Measurements from ENCODE around the gene ZFYVE28.
"Not testable (repeated sequence)": the region's sequence is repeated elsewhere in the genome, so short reads cannot be mapped to it uniquely, and the experiment has no call there.

Gene ZFYVE28

GRCh38 chr4:2248821-2249261 is 169.6 kb downstream of the ZFYVE28 start:
- no peak for DNase-seq (ENCODE audit: low read depth in 2 of 2)

DNA sequence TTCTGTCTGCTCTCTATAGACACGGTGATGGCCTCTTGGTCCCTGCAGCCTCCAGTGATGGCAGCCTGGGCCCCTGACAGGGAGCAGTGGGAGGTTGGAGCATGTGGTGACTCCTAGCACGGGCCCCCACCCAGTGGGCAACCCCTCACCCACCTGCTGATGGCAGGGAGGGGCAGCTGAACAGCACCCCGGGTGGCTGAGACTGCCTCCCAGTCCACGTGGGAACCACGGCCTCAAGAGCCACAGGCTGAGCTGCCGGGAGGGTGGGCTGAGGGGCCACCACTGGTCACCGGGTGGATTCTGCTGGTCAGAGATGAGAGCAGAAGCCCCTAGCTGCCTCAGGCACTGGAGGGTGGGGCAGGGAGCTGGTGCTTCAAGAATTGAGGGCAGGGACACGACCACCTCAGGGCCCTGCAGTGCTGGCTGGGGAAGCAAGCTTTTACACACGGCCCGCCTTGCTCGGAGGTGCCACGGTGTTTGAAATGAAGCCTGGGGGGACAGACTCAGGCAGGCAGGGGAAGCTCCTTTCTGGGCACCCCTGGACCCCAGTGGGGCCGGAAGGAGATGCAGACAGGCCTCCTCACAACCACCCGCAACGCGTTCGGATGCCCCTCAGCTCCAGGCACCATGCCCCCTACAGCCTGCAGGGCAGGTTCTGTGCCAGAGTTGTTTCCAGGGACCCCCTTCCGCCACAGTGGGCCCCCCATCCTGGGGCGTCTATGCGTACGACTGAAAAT is 170.2 kb downstream of the ZFYVE28 start:
- DNase-seq (ENCODE audit: low read depth in 2 of 2) = no peak

DNA sequence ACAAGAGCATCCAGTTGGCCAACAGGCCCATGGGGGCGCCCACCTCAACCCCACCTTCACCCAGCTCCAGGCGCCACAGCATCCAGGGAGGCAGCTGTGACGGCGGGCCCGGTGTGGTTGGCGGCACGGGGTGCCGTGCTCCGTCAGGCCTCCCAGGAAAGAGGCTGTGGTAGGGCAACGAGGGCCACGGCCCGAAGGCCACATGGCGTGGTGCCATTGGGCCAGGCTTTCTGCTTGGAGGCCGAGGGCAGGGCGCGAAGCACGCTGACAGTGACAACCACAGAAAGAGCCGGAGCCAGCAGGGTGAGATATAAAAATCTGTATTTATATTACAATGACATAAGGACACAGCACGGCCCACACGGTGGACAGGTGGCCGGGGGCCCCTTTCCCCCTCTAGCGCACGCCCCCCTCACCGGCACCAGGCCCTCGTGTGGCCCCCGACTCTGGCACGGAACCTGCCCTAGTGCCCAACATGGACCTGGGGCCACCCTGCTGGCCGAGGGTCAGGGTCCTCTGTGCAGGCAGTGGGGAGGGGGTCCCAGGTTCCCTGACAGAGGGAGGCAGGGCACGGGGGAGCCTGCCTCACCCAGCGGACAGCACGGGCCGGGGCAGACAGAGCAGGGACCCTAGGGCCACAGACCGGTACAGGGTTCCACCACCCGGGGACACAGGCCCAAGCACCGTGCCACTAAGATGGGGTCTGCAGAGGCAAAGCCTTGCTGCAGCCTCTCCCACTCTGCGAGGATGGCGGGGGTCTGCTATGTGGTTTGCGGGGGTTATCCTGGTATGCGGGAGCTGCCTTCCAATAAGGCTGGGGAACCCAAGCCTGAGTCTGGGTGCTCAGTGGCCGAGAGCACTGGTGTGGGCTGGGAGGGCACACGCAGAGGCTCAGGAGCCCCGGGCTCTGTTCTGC is 171.1 kb downstream of the ZFYVE28 start:
- no peak for DNase-seq (ENCODE audit: low read depth in 2 of 2)

- DNase-seq (ENCODE audit: low read depth in 2 of 2) = no peak
These were observed 171.9 kb downstream of the ZFYVE28 start for GRCh38 chr4:2246384-2247127.

DNA sequence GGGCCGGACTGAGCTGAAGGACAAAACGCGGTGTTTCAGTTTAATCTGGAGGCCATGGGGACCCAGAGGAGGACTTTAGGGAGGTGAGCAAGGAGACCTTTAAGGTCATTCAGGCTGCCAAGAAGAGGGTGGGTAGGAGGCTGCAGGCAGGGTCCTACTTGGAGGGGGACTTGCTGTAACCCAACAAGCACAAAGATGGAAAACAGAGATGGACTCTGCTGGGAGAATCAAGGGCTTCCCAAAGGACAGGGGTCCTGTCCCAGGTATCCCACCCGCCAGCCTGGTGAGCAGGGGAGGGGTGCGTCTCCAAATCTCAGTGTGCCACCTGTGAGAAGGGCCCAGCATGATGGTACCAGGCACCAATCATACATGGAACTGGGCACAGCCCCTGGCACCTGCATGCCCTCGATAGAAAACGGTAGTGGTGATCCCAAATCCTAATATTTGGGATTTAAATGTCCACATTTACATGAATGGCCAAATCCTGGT is 172.6 kb downstream of the ZFYVE28 start:
- no peak for DNase-seq (ENCODE audit: low read depth in 2 of 2)

DNA sequence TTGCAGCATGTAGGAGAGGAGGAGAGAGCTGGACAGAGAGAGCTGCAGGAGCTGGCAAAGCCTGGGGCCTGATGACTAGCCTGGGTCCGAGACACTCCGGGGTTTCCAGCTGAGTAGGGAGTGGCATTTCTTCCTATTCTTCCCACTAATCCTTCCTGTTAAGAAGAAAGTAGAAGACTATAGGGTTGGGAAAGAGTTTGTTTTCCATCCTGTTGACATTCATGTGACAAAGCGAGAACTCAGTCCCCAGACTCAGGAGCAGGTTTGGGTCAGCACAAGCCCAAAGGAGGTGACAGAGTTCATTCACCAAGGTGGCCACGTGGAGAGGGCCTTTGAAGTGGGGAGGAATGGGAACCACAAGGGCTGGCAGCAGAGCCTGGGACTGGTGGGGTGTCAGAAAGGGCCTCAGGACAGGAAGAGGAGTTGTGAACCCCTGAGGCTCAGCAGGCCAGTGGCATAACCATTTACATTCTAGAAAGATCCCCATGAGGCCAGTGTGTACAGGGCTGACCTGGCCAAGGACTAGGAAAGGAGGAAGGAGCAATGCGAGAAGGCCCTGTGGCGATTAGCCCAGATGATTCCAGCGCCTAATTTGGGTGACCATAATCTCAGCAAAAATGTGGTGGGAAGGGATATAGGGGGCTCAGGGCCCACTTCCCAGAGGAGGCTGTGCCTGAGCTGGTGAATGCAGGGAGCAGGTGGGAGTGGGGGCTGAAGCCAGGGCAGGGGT is 173.2 kb downstream of the ZFYVE28 start:
- DNase-seq (ENCODE audit: low read depth in 2 of 2) = no peak

DNA sequence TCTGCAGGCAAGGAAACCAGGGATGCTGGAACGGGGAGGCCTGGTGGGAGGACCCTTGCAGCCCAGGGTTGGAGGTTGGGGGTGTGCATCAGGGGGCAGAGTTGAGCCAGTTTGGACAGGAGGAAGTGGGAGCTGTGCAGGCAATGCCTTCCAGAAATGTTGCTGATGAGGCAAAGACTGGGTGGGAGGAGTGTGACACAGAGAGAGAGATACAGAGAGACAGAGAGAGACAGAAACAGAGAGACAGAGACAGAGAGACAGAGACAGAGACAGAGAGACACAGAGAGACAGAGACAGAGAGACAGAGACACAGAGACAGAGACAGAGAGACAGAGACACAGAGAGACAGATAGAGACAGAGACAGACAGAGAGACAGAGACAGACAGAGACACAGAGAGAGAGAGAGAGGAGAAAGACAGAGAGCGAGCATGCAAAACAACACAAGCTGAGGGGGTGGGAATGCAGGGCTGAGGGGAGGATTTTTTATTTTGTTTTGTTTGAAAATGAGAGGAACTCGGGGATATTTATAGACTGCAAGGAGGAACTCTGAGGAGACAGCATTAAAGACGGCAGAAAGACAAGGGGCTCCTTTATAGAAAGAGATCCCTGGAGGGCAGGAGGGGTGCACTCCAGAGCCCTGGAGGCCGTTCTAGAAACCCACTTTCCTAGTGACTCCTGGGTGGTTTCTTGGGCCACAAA is 174.6 kb downstream of the ZFYVE28 start:
- DNase-seq (ENCODE audit: low read depth in 2 of 2) = no peak

DNA sequence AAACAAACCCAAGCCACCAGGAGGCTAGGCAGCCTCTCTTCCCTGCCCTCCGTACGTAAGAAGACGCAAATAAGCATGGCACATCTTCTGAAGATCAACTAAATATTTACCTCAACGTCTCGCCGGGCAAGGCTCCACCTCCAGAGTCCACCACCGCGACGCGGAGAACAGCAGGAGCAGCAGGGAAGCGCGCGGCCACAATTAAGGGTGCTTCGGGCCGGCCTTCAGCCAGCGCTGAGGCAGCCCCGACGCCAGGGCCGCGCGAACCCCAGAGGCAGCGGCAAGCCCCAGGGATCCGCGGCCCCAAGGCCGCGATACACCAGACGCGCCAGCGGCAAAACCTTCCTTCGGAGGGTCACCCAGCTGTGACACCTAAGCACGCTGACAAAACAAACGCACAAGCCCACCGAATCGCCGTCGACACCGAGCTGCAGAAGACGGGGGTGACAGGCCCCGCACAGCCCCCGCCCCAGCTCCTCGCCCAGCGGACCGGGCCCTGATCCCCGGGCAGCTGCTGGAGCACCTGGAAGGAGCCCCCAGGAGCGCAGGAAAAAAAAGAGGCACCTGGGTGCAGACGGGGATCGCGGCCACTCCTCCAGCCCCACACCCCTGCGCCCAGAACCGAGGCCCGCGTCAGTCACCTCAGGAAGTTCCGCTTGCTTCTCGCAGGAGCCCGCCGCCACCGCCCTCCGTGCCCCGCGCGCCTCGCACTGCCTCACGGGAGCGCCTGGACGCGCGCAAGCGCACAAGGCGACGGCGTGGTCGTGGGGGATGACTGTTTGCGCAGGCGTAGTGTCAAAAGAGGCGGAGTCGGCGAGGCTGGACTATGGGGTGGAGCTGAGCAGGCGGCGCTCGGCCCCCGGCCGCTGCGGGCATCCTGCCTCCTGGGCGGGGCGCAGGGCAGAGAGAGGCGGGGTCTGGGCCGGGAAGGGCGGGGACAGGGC is 176.8 kb downstream of the ZFYVE28 start, which contains the start of the genes HAUS3 and POLN:
TSS of gene HAUS3 (minus strand) at position 712 of the 944 bp plus-strand sequence. CDS start 1,175 bp downstream, outside the sequence.
TSS of gene POLN (minus strand) at position 712 of the 944 bp plus-strand sequence. CDS start 12,890 bp downstream, outside the sequence.
- DNase-seq (ENCODE audit: low read depth in 2 of 2) = peak; percentile 99

GRCh38 chr4:2241003-2241402 is 177.4 kb downstream of the ZFYVE28 start:
- DNase-seq (ENCODE audit: low read depth in 2 of 2) = no peak

DNA sequence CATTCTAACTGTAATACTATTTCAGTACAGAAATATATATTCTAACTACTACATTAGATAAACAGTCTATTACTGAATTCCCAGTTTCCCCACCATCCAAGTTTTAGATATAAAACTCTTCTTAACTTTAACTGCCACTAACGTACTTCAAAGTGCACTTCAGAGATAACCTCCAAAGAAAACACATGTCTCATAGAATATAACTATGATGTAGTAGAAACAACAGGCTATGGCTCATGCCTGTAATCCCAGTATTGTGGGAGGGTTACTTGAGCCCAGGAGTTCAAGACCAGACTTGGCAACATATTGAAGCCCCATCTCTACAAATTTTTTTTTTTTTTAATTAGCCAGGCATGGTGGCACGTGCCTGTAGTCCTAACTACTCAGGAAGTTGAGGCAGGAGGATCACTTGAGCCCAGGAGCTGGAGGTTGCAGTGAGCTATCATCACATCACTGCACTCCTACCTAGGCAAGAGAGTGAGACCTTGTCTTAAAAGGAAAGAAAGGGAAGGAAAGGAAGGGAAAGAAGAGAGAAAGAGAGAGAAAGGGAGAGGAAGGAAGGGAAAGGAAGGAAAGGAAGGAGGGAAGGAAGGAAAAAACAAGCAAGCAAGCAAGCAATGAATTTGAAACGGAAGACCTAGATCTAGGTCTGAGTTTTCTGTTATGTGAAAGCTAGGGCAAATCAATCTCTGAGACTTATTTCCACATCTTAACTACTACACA is 181.3 kb downstream of the ZFYVE28 start:
- DNase-seq (ENCODE audit: low read depth in 2 of 2) = no peak

DNA sequence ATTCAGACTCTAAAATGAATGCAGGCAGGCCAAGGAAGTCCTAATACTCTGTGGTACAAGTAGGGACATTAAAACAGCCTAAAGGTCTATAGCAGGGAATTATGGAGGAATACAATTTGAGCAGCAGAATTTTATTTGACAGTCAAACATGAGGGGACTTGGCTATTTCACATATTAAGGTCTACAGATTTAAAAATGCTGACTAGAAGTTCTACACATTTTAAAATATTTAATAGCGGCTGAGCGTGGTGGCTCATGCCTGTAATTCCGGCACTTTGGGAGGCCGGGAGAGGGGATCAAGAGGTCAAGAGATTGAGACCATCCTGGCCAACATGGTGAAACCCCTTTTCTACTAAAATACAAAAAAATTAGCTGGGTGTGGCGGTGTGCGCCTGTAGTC is 187.4 kb downstream of the ZFYVE28 start:
- no peak for DNase-seq (ENCODE audit: low read depth in 2 of 2)

- no peak for DNase-seq (ENCODE audit: low read depth in 2 of 2)
These were observed 192.2 kb downstream of the ZFYVE28 start for GRCh38 chr4:2226261-2226660.

GRCh38 chr4:2222838-2223237 is 195.6 kb downstream of the ZFYVE28 start:
- no peak for DNase-seq (ENCODE audit: low read depth in 2 of 2)

GRCh38 chr4:2221378-2221777 is 197.1 kb downstream of the ZFYVE28 start:
- not testable (repeated sequence) for DNase-seq (ENCODE audit: low read depth in 2 of 2)

DNA sequence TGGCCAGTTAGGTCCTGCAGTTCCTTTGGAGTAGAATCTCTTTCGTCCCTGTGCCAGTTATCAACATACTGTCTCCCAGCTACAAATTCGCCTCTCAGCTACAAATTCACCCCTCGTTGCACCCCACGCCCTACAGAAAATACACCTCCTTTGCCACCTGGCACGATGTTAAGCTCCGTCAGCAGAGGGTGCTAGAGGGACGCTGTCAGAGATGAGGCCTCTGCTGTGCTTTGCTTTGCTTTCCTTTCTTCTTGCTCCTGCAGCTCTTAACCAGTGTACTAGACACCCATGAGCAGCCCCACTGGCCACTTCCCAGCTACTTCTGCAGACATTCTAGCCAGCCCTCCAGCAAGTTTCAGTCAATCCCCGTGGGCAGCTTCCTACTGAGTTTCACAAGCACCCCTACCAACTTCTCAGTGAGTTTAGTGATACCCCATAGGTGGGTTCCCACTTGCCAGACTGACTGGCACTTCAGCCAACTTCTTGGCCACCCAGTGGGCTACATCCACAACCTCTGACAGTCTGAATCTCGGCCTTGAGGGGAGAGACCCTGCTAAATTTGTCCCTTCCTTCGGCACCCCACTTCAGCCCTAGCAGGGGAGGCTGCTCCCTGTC is 198.3 kb downstream of the ZFYVE28 start:
- peak; percentile 56 to 77 for DNase-seq (ENCODE audit: low read depth in 2 of 2)
